ENCODE measurements around the gene KYNU.
"Not testable (repeated sequence)": the region's sequence is repeated elsewhere in the genome, so short reads cannot be mapped to it uniquely, and the experiment has no call there.

Gene KYNU

GRCh38 chr2:142867136-142867535, 10.3 kb upstream of the KYNU start:
- Histone ChIP-seq H3K4me3 (replicated peaks; ENCODE audit: low read depth, low read length) (no peak overlapping the region; the same call in 1 of the 2 replicates), H3K27me3 (replicated peaks; ENCODE audit: control insufficient read depth, insufficient read depth, low read length) (no peaks in the 10 kb centered on the region), H3K36me3 (ENCODE audit: control insufficient read depth, insufficient read depth, low read length) (no peaks in the 10 kb centered on the region; the same call in 1 of the 2 replicates)
- TF ChIP-seq, protein P1, sequence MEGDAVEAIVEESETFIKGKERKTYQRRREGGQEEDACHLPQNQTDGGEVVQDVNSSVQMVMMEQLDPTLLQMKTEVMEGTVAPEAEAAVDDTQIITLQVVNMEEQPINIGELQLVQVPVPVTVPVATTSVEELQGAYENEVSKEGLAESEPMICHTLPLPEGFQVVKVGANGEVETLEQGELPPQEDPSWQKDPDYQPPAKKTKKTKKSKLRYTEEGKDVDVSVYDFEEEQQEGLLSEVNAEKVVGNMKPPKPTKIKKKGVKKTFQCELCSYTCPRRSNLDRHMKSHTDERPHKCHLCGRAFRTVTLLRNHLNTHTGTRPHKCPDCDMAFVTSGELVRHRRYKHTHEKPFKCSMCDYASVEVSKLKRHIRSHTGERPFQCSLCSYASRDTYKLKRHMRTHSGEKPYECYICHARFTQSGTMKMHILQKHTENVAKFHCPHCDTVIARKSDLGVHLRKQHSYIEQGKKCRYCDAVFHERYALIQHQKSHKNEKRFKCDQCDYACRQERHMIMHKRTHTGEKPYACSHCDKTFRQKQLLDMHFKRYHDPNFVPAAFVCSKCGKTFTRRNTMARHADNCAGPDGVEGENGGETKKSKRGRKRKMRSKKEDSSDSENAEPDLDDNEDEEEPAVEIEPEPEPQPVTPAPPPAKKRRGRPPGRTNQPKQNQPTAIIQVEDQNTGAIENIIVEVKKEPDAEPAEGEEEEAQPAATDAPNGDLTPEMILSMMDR (IDR thresholded peaks at IDR 0.05; ENCODE audit: insufficient read depth, low read length, poor library complexity, severe bottlenecking) = no peak
- no peak for DNase-seq (ENCODE audit: extremely low read depth, insufficient read length)

- TF ChIP-seq, protein P1 (IDR thresholded peaks at IDR 0.05; ENCODE audit: insufficient read depth, low read length, poor library complexity, severe bottlenecking) = no peak
- peak; percentile 80 for DNase-seq (ENCODE audit: extremely low read depth, insufficient read length)
- Histone ChIP-seq H3K36me3 (ENCODE audit: control insufficient read depth, insufficient read depth, low read length) (no peaks in the 10 kb centered on the region), H3K4me3 (replicated peaks; ENCODE audit: low read depth, low read length) (peak overlapping the region; percentile 70), H3K27me3 (replicated peaks; ENCODE audit: control insufficient read depth, insufficient read depth, low read length) (no peaks in the 10 kb centered on the region)
These were observed 9.2 kb upstream of the KYNU start for GRCh38 chr2:142868229-142868762.

GRCh38 chr2:142869065-142869460, 8.4 kb upstream of the KYNU start:
- not testable (repeated sequence) for H3K36me3 ChIP-seq (ENCODE audit: control insufficient read depth, insufficient read depth, low read length); H3K27me3 ChIP-seq (replicated peaks; ENCODE audit: control insufficient read depth, insufficient read depth, low read length); DNase-seq (ENCODE audit: extremely low read depth, insufficient read length)
- peak overlapping the region; percentile 70 for H3K4me3 ChIP-seq (replicated peaks; ENCODE audit: low read depth, low read length)

DNA sequence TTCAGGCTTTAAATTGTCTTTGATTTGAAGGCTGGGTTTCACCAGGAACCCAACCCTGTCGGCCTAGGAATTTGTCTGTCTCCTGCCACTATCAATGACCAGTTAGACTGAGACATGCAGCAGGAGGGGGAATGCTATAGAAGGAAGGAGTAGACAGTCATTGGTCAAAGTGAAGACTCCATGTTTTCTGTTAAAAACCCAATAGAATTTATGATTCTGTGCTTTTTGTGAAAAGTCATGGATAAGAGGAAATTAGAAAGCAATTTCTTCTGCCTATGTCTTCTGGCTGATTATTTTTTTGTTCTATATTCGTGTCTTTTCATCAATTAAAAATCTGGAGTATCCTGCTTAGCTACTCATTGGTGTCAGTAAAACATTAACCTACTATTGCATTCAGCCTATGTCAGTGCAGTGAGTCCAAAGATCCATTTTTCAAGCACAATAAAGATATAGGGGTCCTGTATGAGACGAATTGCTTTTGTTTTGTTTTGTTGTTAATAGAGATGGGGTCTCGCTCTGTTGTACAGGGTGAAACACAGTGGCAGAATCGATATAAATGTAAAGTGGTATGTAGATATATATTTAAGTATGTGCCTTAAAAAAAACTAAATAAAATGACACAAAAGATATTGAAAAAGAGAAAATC, 7.9 kb upstream of the KYNU start:
- Histone ChIP-seq H3K4me3 (replicated peaks; ENCODE audit: low read depth, low read length) (peak overlapping the region; percentile 70), H3K27me3 (replicated peaks; ENCODE audit: control insufficient read depth, insufficient read depth, low read length) (no peaks in the 10 kb centered on the region), H3K36me3 (ENCODE audit: control insufficient read depth, insufficient read depth, low read length) (no peaks in the 10 kb centered on the region)
- TF ChIP-seq, protein P1 (IDR thresholded peaks at IDR 0.05; ENCODE audit: insufficient read depth, low read length, poor library complexity, severe bottlenecking) = no peak
- no peak for DNase-seq (ENCODE audit: extremely low read depth, insufficient read length)

DNA sequence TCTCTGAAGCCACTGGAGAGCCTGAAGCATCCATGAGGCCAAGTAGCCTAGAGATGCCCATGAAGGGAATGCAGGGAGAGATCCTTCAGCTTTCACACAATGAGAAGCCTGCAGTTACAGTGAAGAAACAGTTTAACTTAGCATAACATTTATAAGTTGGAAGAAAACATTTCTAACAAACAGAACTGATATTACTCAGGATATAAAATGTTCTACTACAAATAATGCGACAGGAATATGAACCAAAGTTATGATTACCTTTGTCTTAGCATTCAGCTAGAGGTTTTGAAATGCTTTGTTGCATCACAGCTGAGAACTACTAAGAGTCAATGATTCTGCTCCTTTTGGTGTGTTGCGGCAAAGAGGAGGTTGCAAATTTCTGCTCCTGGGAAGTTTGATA, 6.9 kb upstream of the KYNU start:
- TF ChIP-seq, protein P1 (IDR thresholded peaks at IDR 0.05; ENCODE audit: insufficient read depth, low read length, poor library complexity, severe bottlenecking) = no peak
- DNase-seq (ENCODE audit: extremely low read depth, insufficient read length) = no peak
- peak overlapping the region; percentile 70 for H3K4me3 ChIP-seq (replicated peaks; ENCODE audit: low read depth, low read length)
- no peaks in the 10 kb centered on the region for H3K36me3 ChIP-seq (ENCODE audit: control insufficient read depth, insufficient read depth, low read length)
- no peaks in the 10 kb centered on the region for H3K27me3 ChIP-seq (replicated peaks; ENCODE audit: control insufficient read depth, insufficient read depth, low read length)

DNA sequence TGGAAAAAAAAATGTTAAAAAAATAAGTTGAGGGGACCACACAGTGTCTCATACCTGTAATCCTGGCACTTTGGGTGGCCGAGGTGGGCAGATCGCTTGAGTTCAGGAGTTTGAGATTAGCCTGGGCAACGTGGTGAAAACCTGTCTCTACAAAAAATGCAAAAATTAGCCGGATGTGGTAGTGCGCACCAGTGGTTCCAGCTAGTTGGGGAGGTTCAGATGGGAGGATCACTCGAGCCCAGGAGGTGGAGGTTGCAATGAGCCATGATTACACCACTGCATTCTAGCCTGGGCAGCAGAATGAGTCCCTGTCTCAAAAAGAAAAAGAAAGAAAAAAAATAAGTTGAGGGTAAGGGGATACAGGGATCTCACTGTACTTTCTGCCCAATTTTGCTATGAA, 6.1 kb upstream of the KYNU start:
- Histone ChIP-seq H3K27me3 (replicated peaks; ENCODE audit: control insufficient read depth, insufficient read depth, low read length) (no peaks in the 10 kb centered on the region), H3K4me3 (replicated peaks; ENCODE audit: low read depth, low read length) (peak overlapping the region; percentile 70), H3K36me3 (ENCODE audit: control insufficient read depth, insufficient read depth, low read length) (no peaks in the 10 kb centered on the region)
- no peak for DNase-seq (ENCODE audit: extremely low read depth, insufficient read length)
- TF ChIP-seq, protein P1 (IDR thresholded peaks at IDR 0.05; ENCODE audit: insufficient read depth, low read length, poor library complexity, severe bottlenecking) = no peak

Data from GM06990 (cell line).